DND-41 (cell line): ENCODE results near the gene ZFPM1.

Experiments
- ATAC-seq: fragments of 200-7000 bp; cut with Tn5 transposase; 3 replicates; pipeline ENCODE4 v1.9.1; 2021; ENCODE audit warnings: low read depth; ENCODE audit not compliant: insufficient read depth
- DNase-seq: peaks from one replicate; pipeline ENCODE4 v3.0.0-alpha.2; 2020
- H2AFZ ChIP-seq: 2 replicates; pipeline ENCODE4 v1.6.0; 2012; ENCODE audit warnings: low read depth, low read length
- H3K27ac ChIP-seq: 2 replicates; pipeline ENCODE4 v1.5.1; 2012; ENCODE audit warnings: low read length, inconsistent platforms
- H3K27me3 ChIP-seq: fragments of 200-600 bp; sonication (generic); 2 replicates; pipeline ENCODE4 v1.6.0; 2012; ENCODE audit warnings: low read length, mild to moderate bottlenecking, inconsistent platforms; ENCODE audit not compliant: insufficient read depth, poor library complexity
- H3K36me3 ChIP-seq: 2 replicates; pipeline ENCODE4 v1.5.1; 2012; ENCODE audit warnings: low read length, inconsistent platforms; ENCODE audit not compliant: insufficient read depth
- H3K4me1 ChIP-seq: 2 replicates; pipeline ENCODE4 v1.5.1; 2012; ENCODE audit warnings: mild to moderate bottlenecking, low read length; ENCODE audit not compliant: insufficient read depth
- H3K4me2 ChIP-seq: 2 replicates; pipeline ENCODE4 v1.6.0; 2012; ENCODE audit warnings: mild to moderate bottlenecking, moderate library complexity, low read length, inconsistent platforms; ENCODE audit not compliant: insufficient read depth
- H3K4me3 ChIP-seq, 2 experiments: fragments of 200-600 bp in 1 of 2; shearing (Covaris generic) in 1 of 2; 2 replicates each; pipeline ENCODE4 v1.5.1; 2012 to 2016; ENCODE audit warnings: inconsistent platforms in 2 of 2, low read length in 2 of 2, mild to moderate bottlenecking in 2 of 2, low read depth in 1 of 2, moderate library complexity in 1 of 2
- H3K79me2 ChIP-seq: 2 replicates; pipeline ENCODE4 v1.6.0; 2012; ENCODE audit warnings: low read length, inconsistent platforms; ENCODE audit not compliant: insufficient read depth
- H3K9ac ChIP-seq: 2 replicates; pipeline ENCODE4 v1.6.0; 2012; ENCODE audit warnings: low read depth, mild to moderate bottlenecking, inconsistent platforms, low read length, moderate library complexity
- H3K9me3 ChIP-seq: 2 replicates; pipeline ENCODE4 v1.5.1; 2012; ENCODE audit warnings: low read length, moderate library complexity, mild to moderate bottlenecking, inconsistent platforms; ENCODE audit not compliant: insufficient read depth, severe bottlenecking
- H4K20me1 ChIP-seq: 2 replicates; pipeline ENCODE4 v1.6.0; 2012; ENCODE audit warnings: low read length; ENCODE audit not compliant: insufficient read depth
- CTCF ChIP-seq: IDR thresholded peaks from 2 replicates; pipeline ENCODE4 v1.5.1; 2012; ENCODE audit warnings: borderline replicate concordance, low read length, moderate library complexity, mild to moderate bottlenecking; ENCODE audit not compliant: poor library complexity, severe bottlenecking; ENCODE audit errors: extremely low read depth
- EZH2 ChIP-seq: IDR thresholded peaks from 3 replicates; pipeline ENCODE4 v1.6.1; 2012; ENCODE audit warnings: borderline replicate concordance, low read depth, mild to moderate bottlenecking, moderate library complexity, low read length, inconsistent platforms; ENCODE audit not compliant: severe bottlenecking

Gene ZFPM1

GRCh38 chr16:88445583-88445960, 7.5 kb upstream of the ZFPM1 start:
- H3K27ac ChIP-seq = no peak overlapping the region
- ATAC-seq (no peak), DNase-seq (no peak)
- H3K4me1 ChIP-seq = peaks cover 5% of the 10 kb centered on the region; the same call in 1 of the 2 replicates
- H4K20me1 ChIP-seq = peaks cover 24% of the 10 kb centered on the region
- H3K4me3 ChIP-seq = no peak overlapping the region
- H3K9me3 ChIP-seq = no peaks in the 10 kb centered on the region
- H3K79me2 ChIP-seq = no peaks in the 10 kb centered on the region
- no peaks in the 10 kb centered on the region for H3K36me3 ChIP-seq
- H3K9ac ChIP-seq = no peak overlapping the region
- no peak overlapping the region for H3K4me2 ChIP-seq
- no peaks in the 10 kb centered on the region for H3K27me3 ChIP-seq
- no peak overlapping the region for H2AFZ ChIP-seq
- TF ChIP-seq CTCF = no peak
- TF ChIP-seq EZH2 = no peak

GRCh38 chr16:88446061-88446460, 7.0 kb upstream of the ZFPM1 start:
- H2AFZ ChIP-seq = no peak overlapping the region
- H3K27me3 ChIP-seq = no peaks in the 10 kb centered on the region
- no peaks in the 10 kb centered on the region for H3K9me3 ChIP-seq
- H4K20me1 ChIP-seq = peaks cover 24% of the 10 kb centered on the region
- no peak overlapping the region for H3K9ac ChIP-seq
- H3K4me2 ChIP-seq = no peak overlapping the region
- TF ChIP-seq CTCF (no peak), EZH2 (no peak)
- H3K79me2 ChIP-seq = no peaks in the 10 kb centered on the region
- no peaks in the 10 kb centered on the region for H3K36me3 ChIP-seq
- peaks cover 5% of the 10 kb centered on the region; the same call in 1 of the 2 replicates for H3K4me1 ChIP-seq
- no peak overlapping the region for H3K4me3 ChIP-seq
- DNase-seq (no peak), ATAC-seq (no peak)
- no peak overlapping the region for H3K27ac ChIP-seq

GRCh38 chr16:88446736-88447135, 6.3 kb upstream of the ZFPM1 start:
- peaks cover 6% of the 10 kb centered on the region for H3K4me1 ChIP-seq
- H3K79me2 ChIP-seq = no peaks in the 10 kb centered on the region
- H4K20me1 ChIP-seq = peaks cover 21% of the 10 kb centered on the region
- DNase-seq = no peak
- H3K27ac ChIP-seq = no peak overlapping the region
- no peak overlapping the region for H3K4me2 ChIP-seq
- no peaks in the 10 kb centered on the region for H3K36me3 ChIP-seq
- H3K9me3 ChIP-seq = no peaks in the 10 kb centered on the region
- H2AFZ ChIP-seq = no peak overlapping the region
- ATAC-seq = no peak
- TF ChIP-seq CTCF (no peak), EZH2 (no peak)
- no peak overlapping the region for H3K4me3 ChIP-seq
- no peak overlapping the region for H3K9ac ChIP-seq
- no peaks in the 10 kb centered on the region for H3K27me3 ChIP-seq

- ATAC-seq = no peak
- no peak overlapping the region for H3K4me3 ChIP-seq
- TF ChIP-seq CTCF (no peak), EZH2 (no peak)
- H3K27ac ChIP-seq = no peak overlapping the region
- no peaks in the 10 kb centered on the region for H3K27me3 ChIP-seq
- H3K4me1 ChIP-seq = peaks cover 16% of the 10 kb centered on the region
- H3K4me2 ChIP-seq = no peak overlapping the region
- no peaks in the 10 kb centered on the region for H3K79me2 ChIP-seq
- H3K9me3 ChIP-seq = no peaks in the 10 kb centered on the region
- peaks cover 21% of the 10 kb centered on the region for H4K20me1 ChIP-seq
- H3K9ac ChIP-seq = no peak overlapping the region
- H2AFZ ChIP-seq = no peak overlapping the region
- H3K36me3 ChIP-seq = no peaks in the 10 kb centered on the region
- DNase-seq = no peak
Measured at GRCh38 chr16:88447881-88448280, 5.2 kb upstream of the ZFPM1 start.
